Caco-2 (cell line): ENCODE measurements around the gene NADK2. TPM values are rescaled to one million over a fixed set of nuclear protein-coding genes. Genes with fewer than 3 reads are reported as not detected.

Experiments used
- BruUV-seq: library from RNA; stranded (reverse); fragments of 400-500 nt; replicated peaks from 2 replicates; lab custom pipeline; 2021; lab: Mats Ljungman, UMichigan
- CTCF ChIA-PET: fragments of 300-600 bp; sonication (Branson Sonifier 250); formaldehyde crosslinking; loops from one replicate; lab custom pipeline; 2022; ENCODE audit warnings: antibody characterized with exemption; lab: Charles Lee
- POLR2A ChIA-PET: fragments of 300-600 bp; sonication (Branson Sonifier 250); formaldehyde crosslinking; loops from one replicate; lab custom pipeline; 2022; ENCODE audit warnings: antibody characterized with exemption; lab: Charles Lee
- DNase-seq, 2 experiments: peaks; one replicate each; pipeline versions ENCODE4 v3.0.0 to v3.0.0-alpha.2; 2020 to 2022
- H3K27me3 ChIP-seq: replicated peaks from 2 replicates; pipeline ENCODE4 v1.6.0; 2011; ENCODE audit warnings: low read length; ENCODE audit not compliant: control insufficient read depth, insufficient read depth
- H3K36me3 ChIP-seq: 2 replicates; pipeline ENCODE4 v1.5.1; 2011; ENCODE audit warnings: low read length; ENCODE audit not compliant: control insufficient read depth, insufficient read depth
- H3K4me1 ChIP-seq: fragments of 250-450 bp; sonication (Bioruptor Pico); 2 replicates; pipeline ENCODE4 v1.5.1; 2020; ENCODE audit warnings: mild to moderate bottlenecking
- H3K4me3 ChIP-seq: 2 replicates; pipeline ENCODE4 v1.5.1; 2011; ENCODE audit warnings: low read depth, mild to moderate bottlenecking, control low read depth, low read length
- H3K9me3 ChIP-seq: fragments of 250-450 bp; sonication (Bioruptor Pico); 2 replicates; pipeline ENCODE4 v1.5.1; 2020; ENCODE audit warnings: mild to moderate bottlenecking, moderate library complexity
- H3K27ac Mint-ChIP-seq: one replicate; pipeline ENCODE4 v1.8.0; 2022; ENCODE audit warnings: mixed read lengths; ENCODE audit not compliant: unreplicated experiment
- H3K27me3 Mint-ChIP-seq: one replicate; pipeline ENCODE4 v1.8.0; 2022; ENCODE audit warnings: mixed read lengths; ENCODE audit not compliant: insufficient read depth, unreplicated experiment
- H3K36me3 Mint-ChIP-seq: one replicate; pipeline ENCODE4 v1.8.0; 2022; ENCODE audit warnings: mild to moderate bottlenecking, mixed read lengths; ENCODE audit not compliant: insufficient read depth, unreplicated experiment
- H3K4me1 Mint-ChIP-seq: one replicate; pipeline ENCODE4 v1.8.0; 2022; ENCODE audit warnings: low read depth, mixed read lengths; ENCODE audit not compliant: unreplicated experiment
- H3K4me3 Mint-ChIP-seq: one replicate; pipeline ENCODE4 v1.8.0; 2022; ENCODE audit warnings: mild to moderate bottlenecking, moderate library complexity, mixed read lengths; ENCODE audit not compliant: unreplicated experiment
- H3K9me3 Mint-ChIP-seq: one replicate; pipeline ENCODE4 v1.8.0; 2022; ENCODE audit warnings: mixed read lengths; ENCODE audit not compliant: unreplicated experiment
- CTCF ChIP-seq, 2 experiments: fragments of 200-600 bp in 1 of 2; IDR thresholded peaks; 1 replicate in 1 of 2; 2 replicates in 1 of 2; pipeline versions ENCODE4 v1.5.1 to v1.8.0; 2011 to 2022; ENCODE audit warnings: antibody characterized with exemption in 1 of 2, control low read depth in 1 of 2, inconsistent platforms in 1 of 2, low read depth in 1 of 2, low read length in 1 of 2, mild to moderate bottlenecking in 1 of 2, moderate library complexity in 1 of 2; ENCODE audit not compliant: insufficient read depth in 1 of 2, severe bottlenecking in 1 of 2, unreplicated experiment in 1 of 2
- intact Hi-C: fragments of 100-400 bp; cut with micrococcal nuclease; formaldehyde crosslinking; loops from one replicate; pipeline ENCODE4 v1.10.0; 2022; ENCODE audit not compliant: unreplicated experiment
- total RNA-seq: library from RNA; stranded (reverse); gene quantifications from 2 replicates; pipeline ENCODE4 v1.2.3, GENCODE V29; 2022

The NADK2 gene
- total RNA-seq, 1 experiment from 2014 or later = 79.4 TPM

- peaks cover 46% of the 10 kb centered on the region for H3K4me1 ChIP-seq
- CTCF ChIA-PET = interaction anchor here (0.6 to 2.0 kb wide), 21 partner anchors 11 to 455 kb away, joined by 3 to 16 read pairs (median 4); no protein-coding TSS in a partner anchor
- intact Hi-C loops = loop anchor here (1.0 to 10.0 kb wide), 4 partner anchors 27 to 454 kb away; no protein-coding TSS in a partner anchor
These were observed 720 bp downstream of the NADK2 start for GRCh38 chr5:36240779-36241630.

GRCh38 chr5:36239370-36240293 is 2.1 kb downstream of the NADK2 start:
- no peaks in the 10 kb centered on the region for H3K36me3 ChIP-seq
- no peaks in the 10 kb centered on the region for H3K9me3 ChIP-seq
- Mint-ChIP-seq H3K36me3 (peaks cover 23% of the 10 kb centered on the region), H3K9me3 (no peaks in the 10 kb centered on the region), H3K27me3 (no peaks in the 10 kb centered on the region), H3K4me1 (peaks cover 54% of the 10 kb centered on the region), H3K27ac (peak overlapping the region; percentile 56), H3K4me3 (peak overlapping the region; percentile 87)
- intact Hi-C loops = loop anchor here (5.0 to 10.0 kb wide), 2 partner anchors 408 to 455 kb away; no protein-coding TSS in a partner anchor
- CTCF ChIA-PET = interaction anchor here (0.6 kb wide), 1 partner anchor 128 kb away, joined by 4 read pairs; no protein-coding TSS in a partner anchor
- H3K4me3 ChIP-seq = peak overlapping the region; percentile 90
- POLR2A ChIA-PET = no interaction called here
- H3K27me3 ChIP-seq = no peaks in the 10 kb centered on the region
- no peak for TF ChIP-seq CTCF (IDR thresholded peaks at IDR 0.05; ENCODE audit: insufficient read depth in 1 of 2, low read depth in 1 of 2, low read length in 1 of 2, severe bottlenecking in 1 of 2, unreplicated experiment in 1 of 2)
- H3K4me1 ChIP-seq = peaks cover 46% of the 10 kb centered on the region
- DNase-seq = peak in 1 of 2 experiments; percentile 24
- BruUV-seq = TSS peak; percentile 38

More at GRCh38 chr5:36240779-36241630, 720 bp downstream of the NADK2 start:
- no TSS peak for BruUV-seq
- no peaks in the 10 kb centered on the region for H3K36me3 ChIP-seq
- Mint-ChIP-seq H3K27me3 (no peaks in the 10 kb centered on the region), H3K9me3 (no peaks in the 10 kb centered on the region), H3K36me3 (peaks cover 23% of the 10 kb centered on the region), H3K4me1 (peaks cover 56% of the 10 kb centered on the region), H3K4me3 (peak overlapping the region; percentile 87), H3K27ac (peak overlapping the region; percentile 99)
- peak overlapping the region; percentile 90 for H3K4me3 ChIP-seq
- TF ChIP-seq CTCF (IDR thresholded peaks at IDR 0.05; ENCODE audit: insufficient read depth in 1 of 2, low read depth in 1 of 2, low read length in 1 of 2, severe bottlenecking in 1 of 2, unreplicated experiment in 1 of 2) = peak in 1 of 2 experiments; percentile 12
- DNase-seq = peak; percentile 63 to 73
- POLR2A ChIA-PET = interaction anchor here (0.6 to 1.4 kb wide), 7 partner anchors 11 to 1322 kb away, joined by 3 to 7 read pairs (median 3); no protein-coding TSS in a partner anchor
- no peaks in the 10 kb centered on the region for H3K27me3 ChIP-seq
- no peaks in the 10 kb centered on the region for H3K9me3 ChIP-seq
